ENCODE measurements around the gene HBEGF.

The HBEGF gene

GRCh38 chr5:140328036-140328764 is 18.2 kb downstream of the HBEGF start:
- H3K9me3 ChIP-seq (ENCODE audit: insufficient read depth, low read depth, low read length): no peaks in the 10 kb centered on the region
- H3K4me3 ChIP-seq (ENCODE audit: low read length): no peak overlapping the region
- H3K9ac ChIP-seq (ENCODE audit: low read depth, low read length): 0 out of 2 replicates have a peak overlapping the region, but pooled peaks have one; percentile 14
- no peaks in the 10 kb centered on the region for H3K36me3 ChIP-seq (ENCODE audit: insufficient read depth, low read depth, low read length)
- H3K27ac ChIP-seq (ENCODE audit: low read length): no peak overlapping the region
- H3K4me1 ChIP-seq (ENCODE audit: insufficient read depth, low read length): peaks cover 7% of the 10 kb centered on the region; the same call in 1 of the 2 replicates
- H3K27me3 ChIP-seq (ENCODE audit: insufficient read depth, low read length): no peaks in the 10 kb centered on the region

- peaks cover 7% of the 10 kb centered on the region; the same call in 1 of the 2 replicates for H3K4me1 ChIP-seq (ENCODE audit: insufficient read depth, low read length)
- 0 out of 2 replicates have a peak overlapping the region, but pooled peaks have one; percentile 14 for H3K9ac ChIP-seq (ENCODE audit: low read depth, low read length)
- no peaks in the 10 kb centered on the region for H3K27me3 ChIP-seq (ENCODE audit: insufficient read depth, low read length)
- no peak overlapping the region for H3K4me3 ChIP-seq (ENCODE audit: low read length)
- H3K27ac ChIP-seq (ENCODE audit: low read length): no peak overlapping the region
- no peaks in the 10 kb centered on the region for H3K36me3 ChIP-seq (ENCODE audit: insufficient read depth, low read depth, low read length)
- no peaks in the 10 kb centered on the region for H3K9me3 ChIP-seq (ENCODE audit: insufficient read depth, low read depth, low read length)
Measured at GRCh38 chr5:140327589-140327988, 18.8 kb downstream of the HBEGF start.

- Histone ChIP-seq H3K9me3 (ENCODE audit: insufficient read depth, low read depth, low read length) (no peaks in the 10 kb centered on the region), H3K27ac (ENCODE audit: low read length) (no peak overlapping the region), H3K4me3 (ENCODE audit: low read length) (no peak overlapping the region), H3K36me3 (ENCODE audit: insufficient read depth, low read depth, low read length) (no peaks in the 10 kb centered on the region), H3K9ac (ENCODE audit: low read depth, low read length) (no peak overlapping the region), H3K27me3 (ENCODE audit: insufficient read depth, low read length) (no peaks in the 10 kb centered on the region), H3K4me1 (ENCODE audit: insufficient read depth, low read length) (peaks cover 7% of the 10 kb centered on the region; the same call in 1 of the 2 replicates)
Measured at GRCh38 chr5:140325486-140325885, 20.9 kb downstream of the HBEGF start.

- Histone ChIP-seq H3K27me3 (ENCODE audit: insufficient read depth, low read length) (no peaks in the 10 kb centered on the region), H3K36me3 (ENCODE audit: insufficient read depth, low read depth, low read length) (no peaks in the 10 kb centered on the region), H3K4me1 (ENCODE audit: insufficient read depth, low read length) (peaks cover 7% of the 10 kb centered on the region; the same call in 1 of the 2 replicates), H3K4me3 (ENCODE audit: low read length) (no peak overlapping the region), H3K9ac (ENCODE audit: low read depth, low read length) (no peak overlapping the region), H3K9me3 (ENCODE audit: insufficient read depth, low read depth, low read length) (no peaks in the 10 kb centered on the region), H3K27ac (ENCODE audit: low read length) (no peak overlapping the region)
Measured at GRCh38 chr5:140324617-140325241, 21.7 kb downstream of the HBEGF start.

GRCh38 chr5:140324041-140324600 is 22.3 kb downstream of the HBEGF start:
- Histone ChIP-seq H3K4me1 (ENCODE audit: insufficient read depth, low read length) (peaks cover 7% of the 10 kb centered on the region; the same call in 1 of the 2 replicates), H3K9ac (ENCODE audit: low read depth, low read length) (no peak overlapping the region), H3K27ac (ENCODE audit: low read length) (no peak overlapping the region), H3K9me3 (ENCODE audit: insufficient read depth, low read depth, low read length) (no peaks in the 10 kb centered on the region), H3K4me3 (ENCODE audit: low read length) (no peak overlapping the region), H3K27me3 (ENCODE audit: insufficient read depth, low read length) (no peaks in the 10 kb centered on the region), H3K36me3 (ENCODE audit: insufficient read depth, low read depth, low read length) (no peaks in the 10 kb centered on the region)

GRCh38 chr5:140322751-140323731 is 23.4 kb downstream of the HBEGF start:
- Histone ChIP-seq H3K4me3 (ENCODE audit: low read length) (no peak overlapping the region), H3K27ac (ENCODE audit: low read length) (no peak overlapping the region), H3K27me3 (ENCODE audit: insufficient read depth, low read length) (no peaks in the 10 kb centered on the region), H3K9me3 (ENCODE audit: insufficient read depth, low read depth, low read length) (no peaks in the 10 kb centered on the region), H3K9ac (ENCODE audit: low read depth, low read length) (no peak overlapping the region), H3K4me1 (ENCODE audit: insufficient read depth, low read length) (peaks cover 7% of the 10 kb centered on the region; the same call in 1 of the 2 replicates), H3K36me3 (ENCODE audit: insufficient read depth, low read depth, low read length) (no peaks in the 10 kb centered on the region)

- no peaks in the 10 kb centered on the region for H3K9me3 ChIP-seq (ENCODE audit: insufficient read depth, low read depth, low read length)
- H3K4me1 ChIP-seq (ENCODE audit: insufficient read depth, low read length): no peaks in the 10 kb centered on the region
- no peak overlapping the region for H3K4me3 ChIP-seq (ENCODE audit: low read length)
- H3K27me3 ChIP-seq (ENCODE audit: insufficient read depth, low read length): no peaks in the 10 kb centered on the region
- no peak overlapping the region for H3K27ac ChIP-seq (ENCODE audit: low read length)
- no peaks in the 10 kb centered on the region for H3K36me3 ChIP-seq (ENCODE audit: insufficient read depth, low read depth, low read length)
- H3K9ac ChIP-seq (ENCODE audit: low read depth, low read length): no peak overlapping the region
Measured at GRCh38 chr5:140321796-140322195, 24.6 kb downstream of the HBEGF start.

- Histone ChIP-seq H3K9me3 (ENCODE audit: insufficient read depth, low read depth, low read length) (no peaks in the 10 kb centered on the region), H3K27ac (ENCODE audit: low read length) (no peak overlapping the region), H3K27me3 (ENCODE audit: insufficient read depth, low read length) (no peaks in the 10 kb centered on the region), H3K36me3 (ENCODE audit: insufficient read depth, low read depth, low read length) (no peaks in the 10 kb centered on the region), H3K9ac (ENCODE audit: low read depth, low read length) (no peak overlapping the region), H3K4me1 (ENCODE audit: insufficient read depth, low read length) (no peaks in the 10 kb centered on the region), H3K4me3 (ENCODE audit: low read length) (no peak overlapping the region)
Measured at GRCh38 chr5:140319833-140320232, 26.6 kb downstream of the HBEGF start.

GRCh38 chr5:140318792-140319191 is 27.6 kb downstream of the HBEGF start:
- Histone ChIP-seq H3K9me3 (ENCODE audit: insufficient read depth, low read depth, low read length) (no peaks in the 10 kb centered on the region), H3K4me3 (ENCODE audit: low read length) (no peak overlapping the region), H3K4me1 (ENCODE audit: insufficient read depth, low read length) (no peaks in the 10 kb centered on the region), H3K27ac (ENCODE audit: low read length) (no peak overlapping the region), H3K9ac (ENCODE audit: low read depth, low read length) (no peak overlapping the region), H3K27me3 (ENCODE audit: insufficient read depth, low read length) (no peaks in the 10 kb centered on the region), H3K36me3 (ENCODE audit: insufficient read depth, low read depth, low read length) (no peaks in the 10 kb centered on the region)

GRCh38 chr5:140317859-140318258 is 28.5 kb downstream of the HBEGF start:
- no peak overlapping the region for H3K9ac ChIP-seq (ENCODE audit: low read depth, low read length)
- H3K27me3 ChIP-seq (ENCODE audit: insufficient read depth, low read length): no peaks in the 10 kb centered on the region
- H3K36me3 ChIP-seq (ENCODE audit: insufficient read depth, low read depth, low read length): no peaks in the 10 kb centered on the region
- H3K4me1 ChIP-seq (ENCODE audit: insufficient read depth, low read length): no peaks in the 10 kb centered on the region
- no peaks in the 10 kb centered on the region for H3K9me3 ChIP-seq (ENCODE audit: insufficient read depth, low read depth, low read length)
- H3K4me3 ChIP-seq (ENCODE audit: low read length): no peak overlapping the region
- no peak overlapping the region for H3K27ac ChIP-seq (ENCODE audit: low read length)

- Histone ChIP-seq H3K27ac (ENCODE audit: low read length) (no peak overlapping the region), H3K9ac (ENCODE audit: low read depth, low read length) (no peak overlapping the region), H3K9me3 (ENCODE audit: insufficient read depth, low read depth, low read length) (no peaks in the 10 kb centered on the region), H3K27me3 (ENCODE audit: insufficient read depth, low read length) (no peaks in the 10 kb centered on the region), H3K4me3 (ENCODE audit: low read length) (no peak overlapping the region), H3K4me1 (ENCODE audit: insufficient read depth, low read length) (peaks cover 7% of the 10 kb centered on the region; the same call in 1 of the 2 replicates), H3K36me3 (ENCODE audit: insufficient read depth, low read depth, low read length) (no peaks in the 10 kb centered on the region)
Measured at GRCh38 chr5:140312791-140313189, 33.6 kb downstream of the HBEGF start.
